K562 (cell line): ENCODE results near the gene CFP. TPM values are rescaled to one million over a fixed set of nuclear protein-coding genes. Genes with fewer than 3 reads are reported as not detected.
A peak's percentile ranks its signal among the peaks of the same experiment; 100 is the strongest.

Experiments
- ATAC-seq: fragments of 200-7000 bp; cut with Tn5 transposase; 3 replicates; pipeline ENCODE4 v1.9.1; 2020; ENCODE audit warnings: moderate library complexity
- BruUV-seq: library from RNA; stranded (reverse); fragments of 400-500 nt; replicated peaks from 2 replicates; lab custom pipeline; 2021; lab: Mats Ljungman, UMichigan
- CTCF ChIA-PET: fragments of 300-600 bp; formaldehyde crosslinking; extraction: SDS; loops from one replicate; lab custom pipeline; 2021; ENCODE audit warnings: low intra/inter-chr PET ratio; lab: Yijun Ruan, JAX
- POLR2A ChIA-PET: fragments of 300-600, 350-650 bp; sonication (Branson Sonifier 250); formaldehyde crosslinking; extraction: SDS; loops from one replicate; lab custom pipeline; 2021; ENCODE audit warnings: antibody characterized with exemption, inconsistent platforms; lab: Yijun Ruan, JAX
- DNase-seq, 4 experiments: peaks; one replicate each; pipeline versions ENCODE4 v3.0.0 to v3.0.0-alpha.2; 2011 to 2018; ENCODE audit warnings: low spot score in 3 of 4, mixed read lengths in 3 of 4; ENCODE audit errors: extremely low read depth in 1 of 4
- FAIRE-seq: peaks from 2 replicates; lab custom pipeline; 2011; peaks lifted over from hg19 to GRCh38; lab: Jason Lieb, UNC
- H2AFZ ChIP-seq: 2 replicates; pipeline ENCODE4 v1.6.0; 2011; ENCODE audit warnings: low read depth, low read length, control low read depth, inconsistent platforms
- H3K27ac ChIP-seq: fragments of 200-600 bp; 3 replicates; pipeline ENCODE4 v1.8.0; 2011; ENCODE audit warnings: low read depth, mild to moderate bottlenecking, control low read depth, inconsistent platforms, low read length, moderate library complexity, mixed read lengths; ENCODE audit errors: extremely low read depth
- H3K27me3 ChIP-seq, 2 experiments: fragments of 300-600 bp in 1 of 2; 2 replicates in 1 of 2; 3 replicates in 1 of 2; pipeline versions ENCODE4 v1.6.0 to v1.8.0; 2011; ENCODE audit warnings: inconsistent platforms in 2 of 2, low read length in 2 of 2, mild to moderate bottlenecking in 1 of 2, mixed read lengths in 1 of 2, moderate library complexity in 1 of 2; ENCODE audit not compliant: control insufficient read depth in 2 of 2, insufficient read depth in 2 of 2
- H3K36me3 ChIP-seq: fragments of 300-600 bp; 3 replicates; pipeline ENCODE4 v1.8.0; 2011; ENCODE audit warnings: mild to moderate bottlenecking, low read length, inconsistent platforms; ENCODE audit not compliant: control insufficient read depth, insufficient read depth
- H3K4me1 ChIP-seq, 2 experiments: fragments of 200-600 bp in 1 of 2; replicated peaks in 1 of 2; 2 replicates in 1 of 2; 3 replicates in 1 of 2; pipeline versions ENCODE4 v1.5.1 to v1.8.0; 2011; ENCODE audit warnings: inconsistent platforms in 2 of 2, low read length in 2 of 2, mild to moderate bottlenecking in 1 of 2, mixed read lengths in 1 of 2, moderate library complexity in 1 of 2; ENCODE audit not compliant: control insufficient read depth in 2 of 2, insufficient read depth in 2 of 2
- H3K4me2 ChIP-seq: 2 replicates; pipeline ENCODE4 v1.6.1; 2011; ENCODE audit warnings: low read length, control low read depth, inconsistent platforms, mixed read lengths; ENCODE audit not compliant: insufficient read depth
- H3K4me3 ChIP-seq: fragments of 200-600 bp; sonication (generic), shearing (Covaris generic); 2 replicates; pipeline ENCODE4 v1.5.1; 2016; ENCODE audit warnings: control low read depth, inconsistent platforms
- H3K79me2 ChIP-seq: fragments of 200-600 bp; 3 replicates; pipeline ENCODE4 v1.8.0; 2011; ENCODE audit warnings: low read length, inconsistent platforms; ENCODE audit not compliant: control insufficient read depth, insufficient read depth
- H3K9ac ChIP-seq, 2 experiments: 2 replicates each; pipeline versions ENCODE4 v1.6.0 to v1.6.1; 2011; ENCODE audit warnings: low read depth in 2 of 2, low read length in 2 of 2, control low read depth in 1 of 2, inconsistent platforms in 1 of 2, mild to moderate bottlenecking in 1 of 2, mixed read lengths in 1 of 2; ENCODE audit not compliant: insufficient read depth in 1 of 2
- H3K9me1 ChIP-seq: one replicate; pipeline ENCODE4 v1.6.0; 2011; ENCODE audit warnings: inconsistent platforms, mild to moderate bottlenecking, low read length, moderate library complexity; ENCODE audit not compliant: control insufficient read depth, insufficient read depth
- H3K9me3 ChIP-seq: replicated peaks from 2 replicates; pipeline ENCODE4 v1.5.1; 2011; ENCODE audit warnings: low read depth, low read length, inconsistent platforms; ENCODE audit not compliant: control insufficient read depth, insufficient read depth
- H4K20me1 ChIP-seq: replicated peaks from 2 replicates; pipeline ENCODE4 v1.6.1; 2011; ENCODE audit warnings: low read length, inconsistent platforms, mixed read lengths; ENCODE audit not compliant: control insufficient read depth, insufficient read depth
- ARID3A ChIP-seq: IDR thresholded peaks from 2 replicates; pipeline ENCODE4 v1.6.1; 2012; ENCODE audit warnings: low read depth, low read length, improper control_type of control experiment, borderline replicate concordance
- ATF7 ChIP-seq: fragments of 450-650 bp; IDR thresholded peaks from 2 replicates; pipeline ENCODE4 v1.7.1; 2014; ENCODE audit warnings: mild to moderate bottlenecking, moderate library complexity
- BRD4 ChIP-seq: fragments of 200-600 bp; sonication (generic); IDR thresholded peaks from 2 replicates; pipeline ENCODE4 v1.6.1; 2017; ENCODE audit warnings: inconsistent platforms
- DPF2 ChIP-seq: fragments of 450-650 bp; IDR thresholded peaks from 2 replicates; pipeline ENCODE4 v1.6.1; 2016
- EHMT2 ChIP-seq: fragments of 450-650 bp; IDR thresholded peaks from 2 replicates; pipeline ENCODE4 v1.6.1; 2018; ENCODE audit warnings: antibody characterized with exemption
- ELK3 ChIP-seq: fragments of 450-650 bp; formaldehyde crosslinking; IDR thresholded peaks from 2 replicates; pipeline ENCODE4 v1.4.0; 2020; ENCODE audit warnings: mild to moderate bottlenecking
- GABPA ChIP-seq: fragments of 200-800 bp; sonication (Bioruptor generic); conservative IDR thresholded peaks from 2 replicates; pipeline ENCODE4 v1.6.1; 2016; ENCODE audit warnings: low read depth, missing genetic modification characterization, missing compliant biosample characterization
- HMG20A ChIP-seq: fragments of 450-650 bp; formaldehyde crosslinking; conservative IDR thresholded peaks from 2 replicates; pipeline ENCODE4 v1.4.0; 2020; ENCODE audit warnings: mild to moderate bottlenecking, mixed read lengths
- MAFF ChIP-seq: IDR thresholded peaks from 2 replicates; pipeline ENCODE4 v1.6.1; 2012; ENCODE audit warnings: low read length, improper control_type of control experiment
- MTA2 ChIP-seq: fragments of 450-650 bp; IDR thresholded peaks from 2 replicates; pipeline ENCODE4 v1.6.1; 2016; ENCODE audit warnings: low read depth
- NFE2 ChIP-seq: IDR thresholded peaks from 2 replicates; pipeline ENCODE4 v1.6.1; 2014; ENCODE audit warnings: antibody characterized with exemption, low read depth
- PML ChIP-seq: IDR thresholded peaks from 2 replicates; pipeline ENCODE4 v1.6.1; 2012; ENCODE audit warnings: low read length, inconsistent platforms
- PRMT5 ChIP-seq: sonication (generic); formaldehyde crosslinking; IDR thresholded peaks from 2 replicates; pipeline ENCODE4 v1.5.0; 2020; ENCODE audit warnings: missing genetic modification reagents
- SUPT5H ChIP-seq: fragments of 450-650 bp; IDR thresholded peaks from 2 replicates; pipeline ENCODE4 v1.6.1; 2016
- ZNF165 ChIP-seq: fragments of 250-450 bp; sonication (Bioruptor Pico); IDR thresholded peaks from 2 replicates; pipeline ENCODE4 v1.4.0; 2020; ENCODE audit warnings: borderline replicate concordance
- ZNF277 ChIP-seq: fragments of 250-450 bp; sonication (Bioruptor Pico); IDR thresholded peaks from 2 replicates; pipeline ENCODE4 v1.8.0; 2022; ENCODE audit warnings: inconsistent platforms, mild to moderate bottlenecking, moderate library complexity, borderline replicate concordance
- WGBS: fragments of 100-300 bp; shearing (Covaris generic); methylation state at CpG from one replicate; pipeline ENCODE4 v1.1.6; 2016; ENCODE audit warnings: low coverage, mixed read lengths; ENCODE audit not compliant: insufficient coverage; ENCODE audit errors: missing lambda C conversion rate; 5-methylcytosine and 5-hydroxymethylcytosine counted together
- in situ Hi-C: fragments of 300-500 bp; cut with MboI; formaldehyde crosslinking; loops from 4 replicates; pipeline ENCODE4 v1.15.0; 2018; ENCODE audit warnings: inconsistent platforms, mixed read lengths
- intact Hi-C: fragments of 100-400 bp; cut with micrococcal nuclease; formaldehyde crosslinking; loops from 2 replicates; pipeline ENCODE4 v1.14.2; 2022
- polyA plus RNA-seq, 8 experiments: library from polyadenylated mRNA; depleted of rRNA in 4 of 8; stranded (reverse) in 5 of 8; unstranded in 3 of 8; fragments of >200 nt; fragmentation: Nextera tagmentation in 2 of 8; fragmentation: Illumina TruSeq in 1 of 8; extraction: Ambion mirVana in 2 of 8; extraction: Trizol in 1 of 8; gene quantifications; 2 replicates each; pipeline versions ENCODE4 v1.2.1 to v1.2.3, GENCODE V29; 2011 to 2014; ENCODE audit warnings: inconsistent platforms in 1 of 8, missing spikeins in 1 of 8
- total RNA-seq, 7 experiments: library from RNA; depleted of rRNA in 6 of 7; stranded (reverse); fragments of >200 nt in 6 of 7; fragmentation: Illumina TruSeq in 2 of 7; extraction: Trizol in 2 of 7; gene quantifications; 2 replicates each; pipeline versions ENCODE4 v1.2.1 to v1.2.3, GENCODE V29; 2011 to 2021; ENCODE audit warnings: low replicate concordance in 1 of 7
- TF ChIP-seq, protein P1 (sequence below): fragments of 200-800 bp; sonication (Bioruptor generic); IDR thresholded peaks from 2 replicates; pipeline ENCODE4 v1.6.1; 2017; ENCODE audit warnings: missing genetic modification characterization, missing compliant biosample characterization
- TF ChIP-seq, protein P2 (sequence below): fragments of 450-650 bp; formaldehyde crosslinking; IDR thresholded peaks from 2 replicates; pipeline ENCODE4 v1.4.0; 2022; ENCODE audit warnings: mild to moderate bottlenecking, moderate library complexity

The CFP gene
- total and polyA plus RNA-seq, 9 of the 15 experiments (the other 6 are each of a cell fraction or from before 2014, with no cell fraction given): 0.18 to 2.0 (median 0.55) TPM

DNA sequence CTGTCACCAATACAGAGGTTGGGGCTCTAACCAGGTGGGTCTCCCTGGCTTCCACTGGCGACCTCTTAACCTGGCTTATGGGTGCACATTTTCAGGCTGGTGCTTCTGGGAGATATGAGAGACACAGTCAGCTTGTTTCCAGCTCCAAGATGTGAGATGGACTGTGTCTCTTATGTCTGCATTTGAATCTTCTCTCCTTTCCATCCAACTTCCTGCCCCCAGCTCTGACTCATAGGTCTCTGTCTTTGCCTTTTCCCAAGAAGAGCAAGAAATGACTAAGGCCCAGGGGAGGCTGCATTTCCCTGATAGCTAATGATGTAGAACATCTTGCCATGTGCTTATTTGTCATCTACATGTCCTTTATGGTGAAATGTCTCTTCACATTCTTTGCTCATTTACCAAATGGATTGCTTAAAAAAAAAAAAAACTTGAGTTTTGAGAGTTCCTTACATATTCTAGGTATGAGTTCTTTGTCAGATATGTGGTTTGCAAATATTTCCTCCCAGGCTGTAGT lies 32.5 kb upstream of the CFP start:
- intact Hi-C loops: no loop called here
- Histone ChIP-seq H3K36me3 (peaks cover 11% of the 10 kb centered on the region; the same call in 2 of the 3 replicates), H3K27ac (peak overlapping the region; percentile 95), H3K9me3 (no peaks in the 10 kb centered on the region), H3K27me3 (no peaks in the 10 kb centered on the region), H2AFZ (peak overlapping the region; percentile 79), H3K4me2 (peak overlapping the region; percentile 54), H3K9me1 (peaks cover 2% of the 10 kb centered on the region), H4K20me1 (no peaks in the 10 kb centered on the region), H3K9ac (peak overlapping the region; percentile 71 to 74; a peak in 2 of 4 replicates), H3K4me3 (no peak overlapping the region), H3K79me2 (peaks cover 18% of the 10 kb centered on the region), H3K4me1 (peaks cover 15 to 68% of the 10 kb centered on the region in 2 experiments)
- POLR2A ChIA-PET: interaction anchor here (0.6 to 1.2 kb wide), 7 partner anchors 12 to 137 kb away, joined by 3 to 4 read pairs (median 3); no protein-coding TSS in a partner anchor
- BruUV-seq: no TSS peak
- CTCF ChIA-PET: no interaction called here
- in situ Hi-C loops: no loop called here
- DNase-seq (peak; percentile 43 to 91 (median 60)), FAIRE-seq (peak; percentile 92), ATAC-seq (peak; percentile 57)
- 0% methylated on average over 1 of the region's 1 CpG for WGBS
- TF ChIP-seq BRD4: no peak
- no peak for TF ChIP-seq ELK3 (CRISPR knock-in tag)
- TF ChIP-seq GABPA (tag): no peak; the same call in 1 of the 2 replicates
- peak; percentile 96 for TF ChIP-seq DPF2
- TF ChIP-seq ZNF277 (CRISPR knock-in tag): no peak
- peak; percentile 44; the same call in 1 of the 2 replicates for TF ChIP-seq SUPT5H
- peak; percentile 57 for TF ChIP-seq MTA2
- TF ChIP-seq NFE2: peak; percentile 60
- TF ChIP-seq PRMT5 (CRISPR knock-in tag): no peak
- 0 out of 2 replicates have a peak, but pooled peaks have one; percentile 16 for TF ChIP-seq MAFF
- TF ChIP-seq ARID3A: 0 out of 2 replicates have a peak, but pooled peaks have one; percentile 48
- no peak for TF ChIP-seq HMG20A (CRISPR knock-in tag)
- TF ChIP-seq EHMT2: 0 out of 2 replicates have a peak, but pooled peaks have one; percentile 36
- no peak for TF ChIP-seq ZNF165
- peak; percentile 66 for TF ChIP-seq PML
- TF ChIP-seq, protein P1, sequence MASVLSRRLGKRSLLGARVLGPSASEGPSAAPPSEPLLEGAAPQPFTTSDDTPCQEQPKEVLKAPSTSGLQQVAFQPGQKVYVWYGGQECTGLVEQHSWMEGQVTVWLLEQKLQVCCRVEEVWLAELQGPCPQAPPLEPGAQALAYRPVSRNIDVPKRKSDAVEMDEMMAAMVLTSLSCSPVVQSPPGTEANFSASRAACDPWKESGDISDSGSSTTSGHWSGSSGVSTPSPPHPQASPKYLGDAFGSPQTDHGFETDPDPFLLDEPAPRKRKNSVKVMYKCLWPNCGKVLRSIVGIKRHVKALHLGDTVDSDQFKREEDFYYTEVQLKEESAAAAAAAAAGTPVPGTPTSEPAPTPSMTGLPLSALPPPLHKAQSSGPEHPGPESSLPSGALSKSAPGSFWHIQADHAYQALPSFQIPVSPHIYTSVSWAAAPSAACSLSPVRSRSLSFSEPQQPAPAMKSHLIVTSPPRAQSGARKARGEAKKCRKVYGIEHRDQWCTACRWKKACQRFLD (CRISPR knock-in tag): peak; percentile 42; the same call in 1 of the 2 replicates
- peak; percentile 33; the same call in 1 of the 2 replicates for TF ChIP-seq ATF7
- TF ChIP-seq, protein P2, sequence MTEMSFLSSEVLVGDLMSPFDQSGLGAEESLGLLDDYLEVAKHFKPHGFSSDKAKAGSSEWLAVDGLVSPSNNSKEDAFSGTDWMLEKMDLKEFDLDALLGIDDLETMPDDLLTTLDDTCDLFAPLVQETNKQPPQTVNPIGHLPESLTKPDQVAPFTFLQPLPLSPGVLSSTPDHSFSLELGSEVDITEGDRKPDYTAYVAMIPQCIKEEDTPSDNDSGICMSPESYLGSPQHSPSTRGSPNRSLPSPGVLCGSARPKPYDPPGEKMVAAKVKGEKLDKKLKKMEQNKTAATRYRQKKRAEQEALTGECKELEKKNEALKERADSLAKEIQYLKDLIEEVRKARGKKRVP (CRISPR knock-in tag): no peak
